ENCODE measurements around the gene RER1. TPM values are rescaled to one million over a fixed set of nuclear protein-coding genes. Genes with fewer than 3 reads are reported as not detected.
A peak's percentile ranks its signal among the peaks of the same experiment; 100 is the strongest.

Gene RER1
- total RNA-seq, 1 donor from 2014 or later = 93.0 TPM

GRCh38 chr1:2374252-2375155 lies 17.1 kb upstream of the RER1 start:
- Mint-ChIP-seq H3K4me3 (ENCODE audit: unreplicated experiment) (no peak overlapping the region), H3K36me3 (ENCODE audit: unreplicated experiment) (no peaks in the 10 kb centered on the region), H3K9me3 (ENCODE audit: unreplicated experiment) (peaks cover 4% of the 10 kb centered on the region), H3K27me3 (ENCODE audit: unreplicated experiment) (peaks cover 13% of the 10 kb centered on the region), H3K27ac (ENCODE audit: unreplicated experiment) (no peak overlapping the region), H3K4me1 (ENCODE audit: low read depth, unreplicated experiment) (peaks cover 7% of the 10 kb centered on the region)
- DNase-seq = peak; percentile 1
- TF ChIP-seq CTCF (IDR thresholded peaks at IDR 0.05; ENCODE audit: partially characterized antibody, unreplicated experiment) = no peak

DNA sequence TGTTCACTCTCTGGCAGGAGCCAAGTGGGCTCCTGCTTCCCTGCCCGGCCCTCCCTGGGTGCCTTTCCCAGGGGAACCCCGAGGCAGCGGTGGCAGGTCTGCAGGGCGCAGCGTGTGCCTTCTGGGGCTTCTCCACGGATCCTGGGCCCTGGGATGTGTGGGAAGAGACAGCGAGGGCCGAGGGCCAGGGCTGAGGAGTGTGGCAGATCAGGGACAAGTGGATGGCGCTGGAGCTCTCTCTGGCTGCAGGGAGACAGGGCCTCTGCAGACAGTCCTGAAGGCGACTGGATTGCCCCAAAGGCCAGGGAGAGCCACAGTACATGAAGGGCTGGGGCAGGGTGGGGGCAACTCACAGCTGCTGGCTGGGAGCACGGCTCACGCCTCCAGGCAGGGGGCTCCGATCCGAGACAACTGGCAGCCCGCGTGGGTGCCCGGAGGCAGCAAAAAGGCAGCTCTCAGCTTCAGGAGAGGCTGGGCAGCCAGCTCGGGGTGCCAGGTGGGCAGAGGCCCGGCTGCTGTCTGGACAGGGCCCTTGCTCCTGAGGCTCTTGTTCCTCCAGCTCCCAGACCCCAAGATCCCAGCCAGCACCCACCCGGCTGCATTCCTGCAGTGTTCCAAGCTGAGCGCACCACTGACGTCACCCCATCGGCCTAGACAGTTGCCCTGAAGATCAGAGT lies 16.3 kb upstream of the RER1 start:
- peaks cover 4% of the 10 kb centered on the region for H3K9me3 Mint-ChIP-seq (ENCODE audit: unreplicated experiment)
- no peak overlapping the region for H3K27ac Mint-ChIP-seq (ENCODE audit: unreplicated experiment)
- peaks cover 13% of the 10 kb centered on the region for H3K27me3 Mint-ChIP-seq (ENCODE audit: unreplicated experiment)

GRCh38 chr1:2375923-2376260 lies 15.7 kb upstream of the RER1 start:
- H3K4me3 Mint-ChIP-seq (ENCODE audit: unreplicated experiment) = no peak overlapping the region
- H3K4me1 Mint-ChIP-seq (ENCODE audit: low read depth, unreplicated experiment) = peaks cover 7% of the 10 kb centered on the region
- peaks cover 4% of the 10 kb centered on the region for H3K9me3 Mint-ChIP-seq (ENCODE audit: unreplicated experiment)
- no peaks in the 10 kb centered on the region for H3K36me3 Mint-ChIP-seq (ENCODE audit: unreplicated experiment)
- peaks cover 13% of the 10 kb centered on the region for H3K27me3 Mint-ChIP-seq (ENCODE audit: unreplicated experiment)
- DNase-seq = no peak
- no peak for TF ChIP-seq CTCF (IDR thresholded peaks at IDR 0.05; ENCODE audit: partially characterized antibody, unreplicated experiment)
- H3K27ac Mint-ChIP-seq (ENCODE audit: unreplicated experiment) = no peak overlapping the region

More for the DNA sequence above, 16.3 kb upstream of the RER1 start:
- DNase-seq = peak; percentile 12
- H3K4me1 Mint-ChIP-seq (ENCODE audit: low read depth, unreplicated experiment) = peaks cover 7% of the 10 kb centered on the region
- H3K4me3 Mint-ChIP-seq (ENCODE audit: unreplicated experiment) = no peak overlapping the region
- TF ChIP-seq CTCF (IDR thresholded peaks at IDR 0.05; ENCODE audit: partially characterized antibody, unreplicated experiment) = no peak
- H3K36me3 Mint-ChIP-seq (ENCODE audit: unreplicated experiment) = no peaks in the 10 kb centered on the region

GRCh38 chr1:2376261-2376741 lies 15.3 kb upstream of the RER1 start:
- Mint-ChIP-seq H3K4me1 (ENCODE audit: low read depth, unreplicated experiment) (peaks cover 7% of the 10 kb centered on the region), H3K27ac (ENCODE audit: unreplicated experiment) (no peak overlapping the region), H3K27me3 (ENCODE audit: unreplicated experiment) (peaks cover 13% of the 10 kb centered on the region), H3K36me3 (ENCODE audit: unreplicated experiment) (no peaks in the 10 kb centered on the region), H3K9me3 (ENCODE audit: unreplicated experiment) (peaks cover 4% of the 10 kb centered on the region), H3K4me3 (ENCODE audit: unreplicated experiment) (no peak overlapping the region)
- no peak for DNase-seq
- no peak for TF ChIP-seq CTCF (IDR thresholded peaks at IDR 0.05; ENCODE audit: partially characterized antibody, unreplicated experiment)

Data from glutamatergic neuron (in vitro differentiated cells).